ENCODE measurements around the gene FAM193B.

The FAM193B gene

DNA sequence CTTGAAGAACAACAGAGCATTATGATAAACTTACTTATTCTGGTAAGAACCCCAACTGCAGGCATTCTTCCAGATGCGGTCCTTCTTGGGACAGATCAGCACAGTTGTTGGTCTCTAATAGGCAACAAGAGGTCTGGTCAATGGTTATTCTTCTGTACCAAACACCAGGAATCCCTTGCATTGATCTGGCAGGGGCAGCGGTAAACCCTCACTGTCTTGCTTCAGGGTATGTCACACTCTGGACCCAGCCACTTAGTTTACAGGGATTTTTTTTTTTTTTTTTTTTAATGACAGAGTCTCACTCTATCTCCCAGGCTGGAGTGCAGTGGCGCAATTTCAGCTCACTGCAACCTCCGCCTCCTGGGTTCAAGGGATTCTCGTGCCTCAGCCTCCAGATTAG lies 1.3 kb upstream of the FAM193B start:
- no peak for TF ChIP-seq FOXP2 (optimal IDR thresholded peaks at IDR 0.05; ENCODE audit: borderline replicate concordance, extremely low read depth, extremely low read length, insufficient read depth)

DNA sequence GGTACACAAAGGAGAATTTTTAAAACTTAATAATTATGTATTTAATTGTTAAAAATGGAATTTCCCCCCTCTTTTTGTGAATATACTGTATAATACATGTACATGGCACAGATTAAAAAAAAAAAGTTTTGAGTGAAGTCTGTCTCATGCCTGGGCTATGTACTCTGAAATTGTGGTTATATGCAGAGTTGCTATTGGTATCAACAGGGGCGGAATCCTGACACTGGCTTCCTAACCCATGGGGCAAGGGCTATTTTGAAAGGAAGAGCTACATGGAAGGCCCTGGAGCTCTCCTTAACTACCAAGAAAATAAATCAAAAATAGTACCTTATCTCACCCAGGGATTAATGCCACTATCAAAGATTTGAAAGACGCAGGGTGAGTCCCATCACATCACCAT lies 865 bp upstream of the FAM193B start:
- TF ChIP-seq, protein P1, sequence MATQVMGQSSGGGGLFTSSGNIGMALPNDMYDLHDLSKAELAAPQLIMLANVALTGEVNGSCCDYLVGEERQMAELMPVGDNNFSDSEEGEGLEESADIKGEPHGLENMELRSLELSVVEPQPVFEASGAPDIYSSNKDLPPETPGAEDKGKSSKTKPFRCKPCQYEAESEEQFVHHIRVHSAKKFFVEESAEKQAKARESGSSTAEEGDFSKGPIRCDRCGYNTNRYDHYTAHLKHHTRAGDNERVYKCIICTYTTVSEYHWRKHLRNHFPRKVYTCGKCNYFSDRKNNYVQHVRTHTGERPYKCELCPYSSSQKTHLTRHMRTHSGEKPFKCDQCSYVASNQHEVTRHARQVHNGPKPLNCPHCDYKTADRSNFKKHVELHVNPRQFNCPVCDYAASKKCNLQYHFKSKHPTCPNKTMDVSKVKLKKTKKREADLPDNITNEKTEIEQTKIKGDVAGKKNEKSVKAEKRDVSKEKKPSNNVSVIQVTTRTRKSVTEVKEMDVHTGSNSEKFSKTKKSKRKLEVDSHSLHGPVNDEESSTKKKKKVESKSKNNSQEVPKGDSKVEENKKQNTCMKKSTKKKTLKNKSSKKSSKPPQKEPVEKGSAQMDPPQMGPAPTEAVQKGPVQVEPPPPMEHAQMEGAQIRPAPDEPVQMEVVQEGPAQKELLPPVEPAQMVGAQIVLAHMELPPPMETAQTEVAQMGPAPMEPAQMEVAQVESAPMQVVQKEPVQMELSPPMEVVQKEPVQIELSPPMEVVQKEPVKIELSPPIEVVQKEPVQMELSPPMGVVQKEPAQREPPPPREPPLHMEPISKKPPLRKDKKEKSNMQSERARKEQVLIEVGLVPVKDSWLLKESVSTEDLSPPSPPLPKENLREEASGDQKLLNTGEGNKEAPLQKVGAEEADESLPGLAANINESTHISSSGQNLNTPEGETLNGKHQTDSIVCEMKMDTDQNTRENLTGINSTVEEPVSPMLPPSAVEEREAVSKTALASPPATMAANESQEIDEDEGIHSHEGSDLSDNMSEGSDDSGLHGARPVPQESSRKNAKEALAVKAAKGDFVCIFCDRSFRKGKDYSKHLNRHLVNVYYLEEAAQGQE (IDR thresholded peaks at IDR 0.05; ENCODE audit: insufficient read depth in 1 of 2, low read depth in 2 of 2, low read length in 2 of 2) = no peak
- TF ChIP-seq SIN3A (IDR thresholded peaks at IDR 0.05; ENCODE audit: borderline replicate concordance, insufficient read depth, low read length) = no peak
- no peak for TF ChIP-seq TAF1 (IDR thresholded peaks at IDR 0.05; ENCODE audit: borderline replicate concordance, insufficient read depth, low read length)
- no peak for TF ChIP-seq FOXP2 (optimal IDR thresholded peaks at IDR 0.05; ENCODE audit: borderline replicate concordance, extremely low read depth, extremely low read length, insufficient read depth)
- no peak for TF ChIP-seq POLR2AphosphoS5 (IDR thresholded peaks at IDR 0.05; ENCODE audit: low read depth, low read length)

GRCh38 chr5:177553671-177554429 lies 513 bp downstream of the FAM193B start:
- TF ChIP-seq, protein P1 (IDR thresholded peaks at IDR 0.05; ENCODE audit: insufficient read depth in 1 of 2, low read depth in 2 of 2, low read length in 2 of 2) = no peak

DNA sequence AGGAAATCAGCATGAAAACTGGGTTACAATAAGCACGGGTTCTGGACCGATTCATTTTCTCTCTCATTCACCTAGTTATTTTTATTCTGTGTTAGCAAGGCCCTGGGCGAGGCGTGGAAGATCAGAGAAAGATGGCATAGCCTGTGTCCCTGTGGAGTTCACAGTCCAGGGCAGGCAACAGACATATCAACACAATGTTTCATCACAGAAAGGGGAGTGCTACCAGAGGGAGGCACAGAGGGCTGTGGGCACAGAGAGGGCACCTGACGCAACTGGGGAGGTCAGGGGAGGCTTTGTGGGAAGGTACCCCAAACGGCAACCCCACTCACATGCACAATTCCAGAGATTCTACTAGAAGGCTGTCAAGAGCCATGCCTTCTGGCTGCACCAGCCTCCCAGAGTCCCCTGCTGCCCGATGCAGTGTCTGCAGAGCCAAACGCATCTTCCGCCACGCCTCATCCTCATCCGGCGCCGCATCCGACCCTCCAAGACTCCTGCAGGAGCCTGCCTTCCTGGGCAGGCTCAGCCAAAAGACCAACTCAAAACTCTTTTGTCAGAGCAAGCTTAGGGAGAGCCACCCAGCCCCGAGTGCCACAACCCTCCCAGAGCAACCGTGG lies 1.4 kb downstream of the FAM193B start:
- TF ChIP-seq SIN3A (IDR thresholded peaks at IDR 0.05; ENCODE audit: borderline replicate concordance, insufficient read depth, low read length) (no peak), TAF1 (IDR thresholded peaks at IDR 0.05; ENCODE audit: borderline replicate concordance, insufficient read depth, low read length) (no peak), POLR2AphosphoS5 (IDR thresholded peaks at IDR 0.05; ENCODE audit: low read depth, low read length) (no peak), FOXP2 (optimal IDR thresholded peaks at IDR 0.05; ENCODE audit: borderline replicate concordance, extremely low read depth, extremely low read length, insufficient read depth) (no peak)
- TF ChIP-seq, protein P1 (IDR thresholded peaks at IDR 0.05; ENCODE audit: insufficient read depth in 1 of 2, low read depth in 2 of 2, low read length in 2 of 2) = no peak

DNA sequence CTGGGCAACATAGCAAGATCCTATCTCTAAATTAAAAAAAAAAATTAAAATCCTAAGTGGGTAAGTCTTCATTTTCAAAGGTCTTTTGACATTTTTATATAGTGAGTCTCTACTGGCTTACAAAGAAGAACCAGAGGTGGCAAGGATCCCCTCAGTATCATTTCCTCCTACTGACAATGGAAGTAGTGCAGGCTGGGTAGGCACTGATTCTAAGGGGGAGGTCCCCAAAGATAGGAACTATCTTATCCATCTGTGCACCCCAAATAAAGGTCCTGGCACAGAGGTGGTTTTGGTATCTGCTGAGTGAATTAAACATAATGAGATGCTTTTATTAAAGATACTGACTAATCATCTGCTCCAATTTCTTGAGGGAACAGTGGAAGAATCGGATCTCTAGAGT lies 4.2 kb downstream of the FAM193B start:
- TF ChIP-seq TAF1 (IDR thresholded peaks at IDR 0.05; ENCODE audit: borderline replicate concordance, insufficient read depth, low read length) (no peak), SIN3A (IDR thresholded peaks at IDR 0.05; ENCODE audit: borderline replicate concordance, insufficient read depth, low read length) (no peak), POLR2AphosphoS5 (IDR thresholded peaks at IDR 0.05; ENCODE audit: low read depth, low read length) (no peak), FOXP2 (optimal IDR thresholded peaks at IDR 0.05; ENCODE audit: borderline replicate concordance, extremely low read depth, extremely low read length, insufficient read depth) (no peak)
- TF ChIP-seq, protein P1 (IDR thresholded peaks at IDR 0.05; ENCODE audit: insufficient read depth in 1 of 2, low read depth in 2 of 2, low read length in 2 of 2) = no peak
